HAP-1 (cell line): Measurements from ENCODE around the gene TEN1.

ENCODE experiments used
- DNase-seq, 2 experiments: peaks; one replicate each; pipeline ENCODE4 v3.0.0-alpha.2; 2016 to 2020; ENCODE audit warnings: low spot score in 2 of 2
- H3K27me3 ChIP-seq: fragments of 250-450 bp; sonication (Bioruptor Pico); 2 replicates; pipeline ENCODE4 v1.5.1; 2020; ENCODE audit warnings: low read depth, mild to moderate bottlenecking, moderate library complexity
- H3K36me3 ChIP-seq: fragments of 250-450 bp; sonication (Bioruptor Pico); replicated peaks from 2 replicates; pipeline ENCODE4 v1.5.1; 2020; ENCODE audit warnings: mild to moderate bottlenecking
- H3K4me1 ChIP-seq: fragments of 250-450 bp; sonication (Bioruptor Pico); 2 replicates; pipeline ENCODE4 v1.5.1; 2020; ENCODE audit warnings: mild to moderate bottlenecking
- H3K4me3 ChIP-seq: fragments of 250-450 bp; sonication (Bioruptor Pico); 2 replicates; pipeline ENCODE4 v1.5.1; 2020; ENCODE audit warnings: mild to moderate bottlenecking, moderate library complexity
- H3K9me3 ChIP-seq: fragments of 250-450 bp; sonication (Bioruptor Pico); 2 replicates; pipeline ENCODE4 v1.5.1; 2020; ENCODE audit warnings: mild to moderate bottlenecking, moderate library complexity
- in situ Hi-C: fragments of 300-500 bp; cut with MboI; formaldehyde crosslinking; loops from 3 replicates; pipeline ENCODE4 v1.14.3; 2020; ENCODE audit warnings: low sequenced_read_pairs, inconsistent platforms, mixed read lengths

The TEN1 gene

DNA sequence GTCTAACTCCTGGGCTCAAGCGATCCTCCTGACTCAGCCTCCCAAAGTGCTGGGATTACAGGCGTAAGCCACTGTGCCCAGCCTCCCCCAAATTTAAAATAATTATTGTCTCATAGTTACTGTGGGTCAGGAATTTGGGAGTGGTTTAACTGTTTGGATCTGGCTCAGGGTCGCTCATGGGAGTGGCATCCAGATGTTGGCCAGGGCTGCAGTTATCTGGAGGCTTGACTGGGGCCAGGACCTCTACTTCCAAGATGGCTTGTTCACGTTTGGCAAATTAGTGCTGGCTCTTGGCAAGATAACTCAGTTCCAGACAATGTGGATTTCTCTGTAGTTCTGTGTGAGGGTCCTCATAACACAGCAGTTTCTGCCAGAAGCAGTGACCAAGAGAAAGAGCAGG is 8.0 kb downstream of the TEN1 start:
- no peaks in the 10 kb centered on the region for H3K9me3 ChIP-seq
- H3K4me1 ChIP-seq: peaks cover 28% of the 10 kb centered on the region
- H3K4me3 ChIP-seq: no peak overlapping the region
- H3K27me3 ChIP-seq: no peaks in the 10 kb centered on the region
- no peak for DNase-seq
- no peaks in the 10 kb centered on the region for H3K36me3 ChIP-seq
- in situ Hi-C loops: no loop called here

DNA sequence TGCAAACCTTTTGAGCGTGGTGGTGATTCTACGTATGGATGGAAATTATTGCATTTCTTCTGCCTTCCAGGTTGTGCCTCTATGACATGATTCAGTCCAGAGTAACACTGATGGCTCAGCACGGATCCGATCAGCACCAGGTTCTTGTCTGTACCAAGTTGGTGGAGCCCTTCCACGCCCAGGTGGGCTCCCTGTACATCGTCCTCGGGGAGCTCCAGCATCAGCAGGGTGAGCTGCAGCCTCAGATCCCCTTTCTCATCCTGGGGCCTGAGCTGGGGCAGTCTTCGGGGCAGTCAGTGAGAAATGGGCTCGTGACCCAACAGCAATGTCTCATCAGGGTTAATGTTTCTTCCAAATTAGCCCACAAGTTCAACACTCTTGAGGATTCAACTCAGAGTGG is 12.4 kb downstream of the TEN1 start:
- Histone ChIP-seq H3K36me3 (no peaks in the 10 kb centered on the region), H3K9me3 (no peaks in the 10 kb centered on the region), H3K4me3 (no peak overlapping the region), H3K4me1 (no peaks in the 10 kb centered on the region), H3K27me3 (no peaks in the 10 kb centered on the region)
- DNase-seq: no peak
- in situ Hi-C loops: no loop called here

DNA sequence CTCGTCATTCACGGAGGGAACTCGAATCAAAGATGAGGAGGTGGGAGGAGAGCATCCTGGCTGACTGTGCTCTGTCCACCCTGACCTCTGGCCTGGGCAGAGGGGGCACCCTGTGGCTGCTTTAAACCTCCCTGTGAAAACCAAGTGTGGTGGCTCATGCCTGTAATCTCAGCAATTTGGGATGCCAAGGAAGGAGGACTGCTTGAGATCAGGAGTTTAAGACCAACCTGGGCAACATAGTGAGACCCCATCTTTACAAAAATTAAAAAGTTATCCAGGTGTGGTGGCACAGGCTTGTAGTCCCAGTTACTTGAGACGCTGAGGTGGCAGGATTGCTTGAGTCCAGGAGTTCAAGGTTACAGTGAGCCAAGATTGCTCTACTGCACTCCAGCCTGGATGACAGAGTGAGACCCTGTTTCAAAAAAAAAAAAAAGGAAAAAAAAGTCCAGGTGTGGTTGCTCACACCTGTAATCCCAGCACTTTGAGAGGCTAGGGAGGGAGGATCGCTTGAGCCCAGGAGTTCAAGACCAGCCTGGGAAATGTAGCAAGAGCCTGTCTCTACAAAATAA is 15.8 kb downstream of the TEN1 start:
- in situ Hi-C loops: no loop called here
- H3K4me1 ChIP-seq: peaks cover 3% of the 10 kb centered on the region; the same call in 1 of the 2 replicates
- H3K36me3 ChIP-seq: no peaks in the 10 kb centered on the region; the same call in 1 of the 2 replicates
- DNase-seq: no peak
- no peaks in the 10 kb centered on the region for H3K27me3 ChIP-seq
- H3K4me3 ChIP-seq: no peak overlapping the region
- H3K9me3 ChIP-seq: no peaks in the 10 kb centered on the region

DNA sequence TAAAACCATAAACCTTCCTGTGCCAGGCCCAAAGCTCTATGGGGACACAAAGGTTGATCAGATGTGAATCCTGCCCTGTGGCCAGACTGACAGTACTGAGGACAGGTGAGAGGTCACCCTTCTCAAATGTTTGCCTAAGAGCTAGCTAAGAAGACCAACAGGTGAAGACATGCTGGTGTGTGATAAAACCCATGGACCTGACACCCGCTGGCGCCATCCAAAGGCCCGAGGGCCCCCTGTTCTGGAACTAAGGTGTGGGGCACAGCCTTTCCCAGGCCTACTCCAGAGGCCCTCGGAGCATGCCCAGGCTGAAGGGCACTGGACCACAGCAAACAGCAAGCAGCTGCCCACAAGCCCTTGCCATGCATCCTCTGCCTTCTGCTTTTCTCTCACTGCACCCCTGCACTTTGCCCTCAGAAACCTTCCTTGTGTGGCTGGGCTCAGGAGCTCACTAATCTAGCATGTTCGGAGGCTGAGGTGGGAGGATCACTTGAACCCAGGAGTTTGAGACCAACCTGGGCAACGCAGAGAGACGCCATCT is 16.4 kb downstream of the TEN1 start:
- Histone ChIP-seq H3K36me3 (no peaks in the 10 kb centered on the region; the same call in 1 of the 2 replicates), H3K27me3 (no peaks in the 10 kb centered on the region), H3K4me1 (peaks cover 6% of the 10 kb centered on the region; the same call in 1 of the 2 replicates), H3K4me3 (no peak overlapping the region), H3K9me3 (no peaks in the 10 kb centered on the region)
- in situ Hi-C loops: no loop called here
- DNase-seq: no peak

DNA sequence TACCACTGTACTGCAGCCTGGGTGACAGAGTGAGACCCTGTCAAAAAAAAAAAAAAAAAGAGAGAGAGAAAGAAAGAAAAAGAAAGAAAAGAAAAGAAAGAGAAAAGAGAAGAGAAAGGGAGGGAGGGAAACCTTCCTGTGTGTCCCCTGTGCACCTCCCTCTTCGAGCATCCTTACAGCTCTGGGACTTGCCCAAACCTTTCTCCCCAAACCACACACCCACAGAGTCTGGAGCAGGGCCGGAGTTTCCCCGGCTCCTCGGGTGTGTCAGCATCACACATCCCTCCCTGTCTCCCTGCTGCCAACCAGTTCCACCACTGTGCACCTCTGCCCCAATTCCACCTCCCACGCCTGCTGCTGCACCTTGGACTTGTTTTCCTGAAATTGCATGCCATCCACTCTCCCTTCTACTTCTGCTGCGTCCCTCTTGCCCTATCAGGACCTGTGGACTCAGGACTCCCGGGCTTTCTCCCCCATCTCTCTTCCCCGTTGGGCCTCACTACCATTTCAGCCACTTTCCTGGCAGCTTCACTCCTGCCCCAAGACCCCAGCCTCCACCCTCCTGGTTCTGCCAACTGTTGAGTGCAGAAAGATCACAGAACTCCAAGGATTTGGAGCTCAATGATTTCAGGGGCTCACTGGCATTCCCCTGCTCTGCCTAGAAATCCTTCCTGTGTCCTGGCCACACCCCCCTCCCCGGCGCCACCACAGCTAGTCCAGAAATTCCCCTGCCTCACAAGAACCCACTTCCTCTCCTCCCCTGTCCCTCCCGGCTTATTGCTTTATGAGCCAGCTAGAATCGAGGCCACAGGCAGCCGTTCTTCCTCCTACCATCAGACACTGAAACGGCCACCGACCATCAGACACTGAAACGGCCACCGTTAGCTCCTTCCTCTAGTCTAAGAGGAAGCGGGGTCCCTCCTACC is 17.9 kb downstream of the TEN1 start:
- no peaks in the 10 kb centered on the region for H3K9me3 ChIP-seq
- H3K4me3 ChIP-seq: no peak overlapping the region
- peaks cover 6% of the 10 kb centered on the region; the same call in 1 of the 2 replicates for H3K4me1 ChIP-seq
- in situ Hi-C loops: no loop called here
- H3K36me3 ChIP-seq: no peaks in the 10 kb centered on the region; the same call in 1 of the 2 replicates
- DNase-seq: no peak
- H3K27me3 ChIP-seq: no peaks in the 10 kb centered on the region

DNA sequence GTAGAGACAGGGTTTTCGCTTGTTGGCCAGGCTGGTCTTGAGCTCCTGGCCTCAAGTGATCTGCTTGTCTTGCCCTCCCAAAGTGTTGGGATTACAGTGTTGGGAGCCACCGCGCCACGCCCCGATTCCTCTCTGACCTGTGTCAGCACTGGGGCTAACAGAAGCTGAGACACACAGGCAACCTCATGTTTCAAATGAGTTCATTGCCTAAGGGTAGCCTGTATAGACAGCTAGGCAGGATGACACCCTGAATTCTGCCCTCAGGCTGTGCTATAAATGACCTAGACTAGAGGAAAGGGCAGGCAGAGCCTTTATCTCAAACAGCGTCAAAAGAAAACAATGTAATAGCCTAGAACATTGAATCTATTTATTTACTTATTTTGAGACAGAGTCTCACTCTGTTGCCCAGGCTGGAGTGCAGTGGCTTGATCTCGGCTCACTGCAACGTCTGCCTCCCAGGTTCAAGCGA is 19.3 kb downstream of the TEN1 start:
- DNase-seq: no peak
- H3K4me3 ChIP-seq: no peak overlapping the region
- peaks cover 6% of the 10 kb centered on the region; the same call in 1 of the 2 replicates for H3K4me1 ChIP-seq
- no peaks in the 10 kb centered on the region for H3K9me3 ChIP-seq
- in situ Hi-C loops: no loop called here
- H3K27me3 ChIP-seq: no peaks in the 10 kb centered on the region
- H3K36me3 ChIP-seq: no peaks in the 10 kb centered on the region; the same call in 1 of the 2 replicates

DNA sequence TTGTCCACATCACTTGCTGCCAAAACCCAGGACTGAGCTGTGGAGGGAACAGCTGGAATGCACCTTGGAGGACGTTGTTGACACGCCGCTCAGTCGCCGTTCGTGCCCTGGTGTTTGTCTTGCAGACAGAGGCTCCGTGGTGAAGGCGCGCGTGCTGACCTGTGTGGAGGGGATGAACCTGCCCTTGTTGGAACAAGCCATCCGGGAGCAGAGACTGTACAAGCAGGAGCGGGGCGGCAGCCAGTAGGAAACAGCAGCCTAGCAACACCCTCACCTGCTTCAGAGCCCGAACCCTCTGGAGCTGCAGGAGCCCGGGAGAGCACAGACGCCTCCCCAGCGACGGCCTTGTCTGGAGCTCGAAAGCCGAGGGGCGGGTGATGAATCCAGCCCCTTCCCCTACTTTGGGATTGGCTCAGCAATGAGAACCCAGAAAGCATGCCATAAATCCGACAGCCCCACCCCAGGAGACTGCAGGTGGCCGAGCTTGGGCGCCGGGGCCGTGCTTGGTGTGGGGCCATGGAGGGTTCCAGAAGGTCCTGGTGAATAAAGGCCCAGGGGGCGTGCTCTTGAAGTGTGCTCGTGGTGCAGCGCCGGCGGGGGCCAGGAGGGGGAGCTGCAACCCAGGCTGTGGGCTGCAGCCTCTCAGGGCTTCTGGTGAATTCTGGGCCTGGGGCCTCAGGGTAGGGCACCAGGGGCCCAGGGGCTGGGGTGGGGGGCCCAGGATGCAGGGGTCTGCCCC is 21.1 kb downstream of the TEN1 start:
- peak in 1 of 2 experiments; percentile 86 for DNase-seq
- Histone ChIP-seq H3K9me3 (no peaks in the 10 kb centered on the region), H3K4me1 (peaks cover 6% of the 10 kb centered on the region; the same call in 1 of the 2 replicates), H3K36me3 (no peaks in the 10 kb centered on the region; the same call in 1 of the 2 replicates), H3K4me3 (no peak overlapping the region), H3K27me3 (no peaks in the 10 kb centered on the region)
- in situ Hi-C loops: no loop called here

DNA sequence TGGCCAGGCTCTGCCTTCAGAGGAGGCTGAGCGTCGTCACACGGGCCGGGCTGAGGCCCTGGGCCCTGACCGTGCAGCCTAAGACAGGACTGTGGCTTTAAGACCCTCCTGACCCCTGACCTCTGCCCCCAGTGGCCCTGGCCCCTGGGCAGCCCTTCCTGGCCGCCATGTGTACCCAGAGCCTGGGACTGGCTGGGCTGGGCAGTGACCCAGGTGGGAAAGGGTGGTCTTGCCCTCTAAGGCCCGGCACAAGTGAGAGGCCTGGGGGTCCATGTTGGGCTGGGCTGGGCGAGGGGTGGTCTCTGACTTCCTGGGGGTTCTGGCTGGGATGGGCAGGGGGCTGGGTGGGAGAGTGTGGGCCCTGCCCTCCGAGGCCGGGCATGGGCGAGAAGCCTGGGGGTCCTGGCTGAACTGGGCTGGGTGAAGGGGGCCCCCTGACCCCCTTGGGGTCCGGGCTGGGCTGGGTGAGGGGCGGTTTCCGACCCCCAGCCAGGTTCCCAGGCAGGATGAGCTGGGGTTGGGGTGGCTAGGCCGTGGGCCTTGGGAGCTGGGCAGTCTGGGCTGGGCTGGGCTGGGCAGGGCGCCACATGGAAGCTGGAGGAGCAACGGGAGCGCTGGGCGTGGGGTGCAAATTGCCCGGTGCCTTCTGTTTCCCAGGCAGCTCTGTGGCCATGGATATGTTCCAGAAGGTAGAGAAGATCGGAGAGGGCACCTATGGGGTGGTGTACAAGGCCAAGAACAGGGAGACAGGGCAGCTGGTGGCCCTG is 21.9 kb downstream of the TEN1 start, which contains the start of gene CDK3:
Gene CDK3 (plus strand): TSS at position 101 of the 767 bp plus-strand sequence. CDS start 571 bp downstream, at position 672.
- no peak for DNase-seq
- Histone ChIP-seq H3K4me1 (peaks cover 6% of the 10 kb centered on the region; the same call in 1 of the 2 replicates), H3K4me3 (no peak within 1 kb of the TSS), H3K27me3 (no peaks in the 10 kb centered on the region), H3K36me3 (no peaks in the 10 kb centered on the region; the same call in 1 of the 2 replicates), H3K9me3 (no peaks in the 10 kb centered on the region)
- in situ Hi-C loops: no loop called here

GRCh38 chr17:76002100-76002499 is 23.1 kb downstream of the TEN1 start:
- Histone ChIP-seq H3K27me3 (no peaks in the 10 kb centered on the region), H3K36me3 (no peaks in the 10 kb centered on the region; the same call in 1 of the 2 replicates), H3K4me3 (no peak overlapping the region), H3K4me1 (peaks cover 6% of the 10 kb centered on the region; the same call in 1 of the 2 replicates), H3K9me3 (no peaks in the 10 kb centered on the region)
- in situ Hi-C loops: no loop called here
- DNase-seq: no peak

DNA sequence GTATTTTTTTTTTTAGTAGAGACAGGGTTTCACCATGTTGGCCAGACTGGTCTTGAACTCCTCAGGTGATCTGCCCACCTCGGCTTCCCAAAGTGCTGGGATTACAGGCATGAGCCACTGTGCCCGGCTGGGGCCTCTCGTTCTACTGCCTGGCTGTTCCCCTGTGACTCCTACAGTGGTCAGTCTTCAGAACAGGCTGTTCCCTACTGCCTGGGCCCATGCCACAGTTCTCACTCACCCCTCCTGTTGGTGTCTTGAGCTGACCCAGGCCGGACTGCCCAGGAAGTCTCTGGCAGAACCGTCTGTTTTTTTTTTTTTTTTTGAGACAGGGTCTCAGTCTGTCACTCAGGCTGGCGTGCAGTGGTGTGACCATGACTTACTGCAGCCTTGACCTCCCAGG is 24.9 kb downstream of the TEN1 start:
- Histone ChIP-seq H3K36me3 (no peaks in the 10 kb centered on the region; the same call in 1 of the 2 replicates), H3K4me1 (0 out of 2 replicates have a peak, but pooled peaks cover 2% of the 10 kb centered on the region), H3K4me3 (no peak overlapping the region), H3K9me3 (no peaks in the 10 kb centered on the region), H3K27me3 (no peaks in the 10 kb centered on the region)
- no peak for DNase-seq
- in situ Hi-C loops: no loop called here

DNA sequence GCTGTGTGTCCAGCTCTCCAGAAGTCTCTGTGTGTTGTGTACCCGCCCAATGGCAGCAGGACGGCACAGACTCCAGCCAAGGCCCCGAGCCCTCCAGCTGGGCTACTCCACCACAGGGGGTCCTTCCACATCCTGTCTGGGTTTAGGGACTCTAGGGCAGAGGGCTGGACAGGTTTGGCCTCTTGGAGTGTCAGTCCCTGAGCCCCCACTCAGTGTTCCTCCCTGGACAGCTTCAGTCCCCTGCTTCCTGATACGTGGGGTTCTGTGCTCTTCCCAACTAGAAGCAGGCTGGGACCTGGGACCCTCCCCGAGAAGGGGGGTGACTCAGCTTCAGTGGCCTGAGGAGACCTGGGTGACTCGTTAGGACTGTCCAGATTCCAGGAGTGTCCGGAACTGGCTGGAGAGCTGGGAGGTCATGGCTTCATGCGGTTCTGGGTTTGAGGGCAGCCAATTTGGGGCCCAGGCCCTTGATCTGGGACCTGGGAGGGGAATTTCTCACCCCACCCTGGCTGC is 25.8 kb downstream of the TEN1 start:
- DNase-seq: no peak
- H3K4me3 ChIP-seq: no peak overlapping the region
- H3K36me3 ChIP-seq: no peaks in the 10 kb centered on the region; the same call in 1 of the 2 replicates
- H3K27me3 ChIP-seq: no peaks in the 10 kb centered on the region
- H3K4me1 ChIP-seq: 0 out of 2 replicates have a peak, but pooled peaks cover 2% of the 10 kb centered on the region
- in situ Hi-C loops: loop anchor here (5.0 kb wide), 1 partner anchor 98 kb away; no protein-coding TSS in a partner anchor
- H3K9me3 ChIP-seq: no peaks in the 10 kb centered on the region
